K562 (cell line): ENCODE data around the gene MAP2. TPM values are rescaled to one million over a fixed set of nuclear protein-coding genes. Genes with fewer than 3 reads are reported as not detected.

ENCODE experiments used
- ATAC-seq: fragments of 200-7000 bp; cut with Tn5 transposase; 3 replicates; pipeline ENCODE4 v1.9.1; 2020; ENCODE audit warnings: moderate library complexity
- BruUV-seq: library from RNA; stranded (reverse); fragments of 400-500 nt; replicated peaks from 2 replicates; lab custom pipeline; 2021; lab: Mats Ljungman, UMichigan
- CTCF ChIA-PET: fragments of 300-600 bp; formaldehyde crosslinking; extraction: SDS; loops from one replicate; lab custom pipeline; 2021; ENCODE audit warnings: low intra/inter-chr PET ratio; lab: Yijun Ruan, JAX
- POLR2A ChIA-PET: fragments of 300-600, 350-650 bp; sonication (Branson Sonifier 250); formaldehyde crosslinking; extraction: SDS; loops from one replicate; lab custom pipeline; 2021; ENCODE audit warnings: antibody characterized with exemption, inconsistent platforms; lab: Yijun Ruan, JAX
- DNase-seq, 4 experiments: peaks; one replicate each; pipeline versions ENCODE4 v3.0.0 to v3.0.0-alpha.2; 2011 to 2018; ENCODE audit warnings: low spot score in 3 of 4, mixed read lengths in 3 of 4; ENCODE audit errors: extremely low read depth in 1 of 4
- FAIRE-seq: peaks from 2 replicates; lab custom pipeline; 2011; peaks lifted over from hg19 to GRCh38; lab: Jason Lieb, UNC
- H2AFZ ChIP-seq: 2 replicates; pipeline ENCODE4 v1.6.0; 2011; ENCODE audit warnings: low read depth, low read length, control low read depth, inconsistent platforms
- H3K27ac ChIP-seq: fragments of 200-600 bp; 3 replicates; pipeline ENCODE4 v1.8.0; 2011; ENCODE audit warnings: low read depth, mild to moderate bottlenecking, control low read depth, inconsistent platforms, low read length, moderate library complexity, mixed read lengths; ENCODE audit errors: extremely low read depth
- H3K27me3 ChIP-seq, 2 experiments: fragments of 300-600 bp in 1 of 2; 2 replicates in 1 of 2; 3 replicates in 1 of 2; pipeline versions ENCODE4 v1.6.0 to v1.8.0; 2011; ENCODE audit warnings: inconsistent platforms in 2 of 2, low read length in 2 of 2, mild to moderate bottlenecking in 1 of 2, mixed read lengths in 1 of 2, moderate library complexity in 1 of 2; ENCODE audit not compliant: control insufficient read depth in 2 of 2, insufficient read depth in 2 of 2
- H3K36me3 ChIP-seq: fragments of 300-600 bp; 3 replicates; pipeline ENCODE4 v1.8.0; 2011; ENCODE audit warnings: mild to moderate bottlenecking, low read length, inconsistent platforms; ENCODE audit not compliant: control insufficient read depth, insufficient read depth
- H3K4me1 ChIP-seq, 2 experiments: fragments of 200-600 bp in 1 of 2; replicated peaks in 1 of 2; 2 replicates in 1 of 2; 3 replicates in 1 of 2; pipeline versions ENCODE4 v1.5.1 to v1.8.0; 2011; ENCODE audit warnings: inconsistent platforms in 2 of 2, low read length in 2 of 2, mild to moderate bottlenecking in 1 of 2, mixed read lengths in 1 of 2, moderate library complexity in 1 of 2; ENCODE audit not compliant: control insufficient read depth in 2 of 2, insufficient read depth in 2 of 2
- H3K4me2 ChIP-seq: 2 replicates; pipeline ENCODE4 v1.6.1; 2011; ENCODE audit warnings: low read length, control low read depth, inconsistent platforms, mixed read lengths; ENCODE audit not compliant: insufficient read depth
- H3K4me3 ChIP-seq: fragments of 200-600 bp; sonication (generic), shearing (Covaris generic); 2 replicates; pipeline ENCODE4 v1.5.1; 2016; ENCODE audit warnings: control low read depth, inconsistent platforms
- H3K79me2 ChIP-seq: fragments of 200-600 bp; 3 replicates; pipeline ENCODE4 v1.8.0; 2011; ENCODE audit warnings: low read length, inconsistent platforms; ENCODE audit not compliant: control insufficient read depth, insufficient read depth
- H3K9ac ChIP-seq, 2 experiments: 2 replicates each; pipeline versions ENCODE4 v1.6.0 to v1.6.1; 2011; ENCODE audit warnings: low read depth in 2 of 2, low read length in 2 of 2, control low read depth in 1 of 2, inconsistent platforms in 1 of 2, mild to moderate bottlenecking in 1 of 2, mixed read lengths in 1 of 2; ENCODE audit not compliant: insufficient read depth in 1 of 2
- H3K9me1 ChIP-seq: one replicate; pipeline ENCODE4 v1.6.0; 2011; ENCODE audit warnings: inconsistent platforms, mild to moderate bottlenecking, low read length, moderate library complexity; ENCODE audit not compliant: control insufficient read depth, insufficient read depth
- H3K9me3 ChIP-seq: replicated peaks from 2 replicates; pipeline ENCODE4 v1.5.1; 2011; ENCODE audit warnings: low read depth, low read length, inconsistent platforms; ENCODE audit not compliant: control insufficient read depth, insufficient read depth
- H4K20me1 ChIP-seq: replicated peaks from 2 replicates; pipeline ENCODE4 v1.6.1; 2011; ENCODE audit warnings: low read length, inconsistent platforms, mixed read lengths; ENCODE audit not compliant: control insufficient read depth, insufficient read depth
- ARHGAP35 ChIP-seq: fragments of 450-650 bp; IDR thresholded peaks from 2 replicates; pipeline ENCODE4 v1.6.1; 2018; ENCODE audit not compliant: partially characterized antibody
- ETV1 ChIP-seq: fragments of 450-650 bp; conservative IDR thresholded peaks from 2 replicates; pipeline ENCODE4 v1.6.1; 2016; ENCODE audit warnings: missing genetic modification characterization, control low read depth, low read depth, missing compliant biosample characterization
- FIP1L1 ChIP-seq: fragments of 200-400 bp; formaldehyde crosslinking; IDR thresholded peaks from 2 replicates; pipeline ENCODE4 v1.6.1; 2018; ENCODE audit warnings: mild to moderate bottlenecking, low read depth, low read length; ENCODE audit not compliant: poor library complexity, severe bottlenecking
- GTF2E2 ChIP-seq: fragments of 200-800 bp; sonication (Bioruptor generic); IDR thresholded peaks from 2 replicates; pipeline ENCODE4 v1.6.1; 2016; ENCODE audit warnings: missing genetic modification characterization, missing compliant biosample characterization
- HDGF ChIP-seq: fragments of 450-650 bp; IDR thresholded peaks from 2 replicates; pipeline ENCODE4 v1.6.1; 2016
- NR2C2 ChIP-seq, 2 experiments: fragments of 200-800 bp in 1 of 2; sonication (Bioruptor generic) in 1 of 2; sonication (generic) in 1 of 2; formaldehyde crosslinking in 1 of 2; IDR thresholded peaks; 2 replicates each; pipeline versions ENCODE4 v1.6.1 to v1.8.0; 2016 to 2022; ENCODE audit warnings: mild to moderate bottlenecking in 1 of 2, missing compliant biosample characterization in 1 of 2, missing genetic modification characterization in 1 of 2, missing genetic modification reagents in 1 of 2
- POLR2A ChIP-seq: fragments of 450-650 bp; conservative IDR thresholded peaks from 2 replicates; pipeline ENCODE4 v1.6.1; 2016
- SIX5 ChIP-seq, 2 experiments: IDR thresholded peaks; 2 replicates each; pipeline ENCODE4 v1.6.1; 2011; ENCODE audit warnings: low read length in 2 of 2, borderline replicate concordance in 1 of 2, low read depth in 1 of 2, mild to moderate bottlenecking in 1 of 2, moderate library complexity in 1 of 2; ENCODE audit not compliant: insufficient read depth in 1 of 2
- SMC3 ChIP-seq: conservative IDR thresholded peaks from 2 replicates; pipeline ENCODE4 v1.6.1; 2011; ENCODE audit warnings: low read depth, low read length, improper control_type of control experiment; ENCODE audit not compliant: insufficient read depth
- SPI1 ChIP-seq: IDR thresholded peaks from 2 replicates; pipeline ENCODE4 v1.6.1; 2011; ENCODE audit warnings: low read depth, low read length, control low read depth, borderline replicate concordance
- SREBF2 ChIP-seq: sonication (generic); formaldehyde crosslinking; IDR thresholded peaks from 2 replicates; pipeline ENCODE4 v1.4.0; 2020; ENCODE audit warnings: mild to moderate bottlenecking, missing genetic modification reagents
- TARDBP ChIP-seq: fragments of 450-650 bp; IDR thresholded peaks from 2 replicates; pipeline ENCODE4 v1.6.1; 2016
- XRCC3 ChIP-seq: fragments of 450-650 bp; IDR thresholded peaks from 2 replicates; pipeline ENCODE4 v1.6.1; 2017; ENCODE audit warnings: mild to moderate bottlenecking, moderate library complexity
- ZBTB7A ChIP-seq: IDR thresholded peaks from 2 replicates; pipeline ENCODE4 v1.6.1; 2011; ENCODE audit warnings: low read depth, mild to moderate bottlenecking, low read length, moderate library complexity, borderline replicate concordance; ENCODE audit not compliant: control insufficient read depth
- ZNF408 ChIP-seq: fragments of 250-450 bp; sonication (Bioruptor Pico); IDR thresholded peaks from 2 replicates; pipeline ENCODE4 v1.4.0; 2020; ENCODE audit warnings: low read depth, mild to moderate bottlenecking, moderate library complexity
- ZNF583 ChIP-seq: fragments of 250-450 bp; sonication (Bioruptor Pico); IDR thresholded peaks from 2 replicates; pipeline ENCODE4 v1.4.0; 2020
- ZNF717 ChIP-seq: fragments of 250-450 bp; sonication (Bioruptor Pico); IDR thresholded peaks from 2 replicates; pipeline ENCODE4 v1.5.0; 2021
- WGBS: fragments of 100-300 bp; shearing (Covaris generic); methylation state at CpG from one replicate; pipeline ENCODE4 v1.1.6; 2016; ENCODE audit warnings: low coverage, mixed read lengths; ENCODE audit not compliant: insufficient coverage; ENCODE audit errors: missing lambda C conversion rate; 5-methylcytosine and 5-hydroxymethylcytosine counted together
- in situ Hi-C: fragments of 300-500 bp; cut with MboI; formaldehyde crosslinking; loops from 4 replicates; pipeline ENCODE4 v1.15.0; 2018; ENCODE audit warnings: inconsistent platforms, mixed read lengths
- intact Hi-C: fragments of 100-400 bp; cut with micrococcal nuclease; formaldehyde crosslinking; loops from 2 replicates; pipeline ENCODE4 v1.14.2; 2022
- polyA plus RNA-seq, 8 experiments: library from polyadenylated mRNA; depleted of rRNA in 4 of 8; stranded (reverse) in 5 of 8; unstranded in 3 of 8; fragments of >200 nt; fragmentation: Nextera tagmentation in 2 of 8; fragmentation: Illumina TruSeq in 1 of 8; extraction: Ambion mirVana in 2 of 8; extraction: Trizol in 1 of 8; gene quantifications; 2 replicates each; pipeline versions ENCODE4 v1.2.1 to v1.2.3, GENCODE V29; 2011 to 2014; ENCODE audit warnings: inconsistent platforms in 1 of 8, missing spikeins in 1 of 8
- total RNA-seq, 7 experiments: library from RNA; depleted of rRNA in 6 of 7; stranded (reverse); fragments of >200 nt in 6 of 7; fragmentation: Illumina TruSeq in 2 of 7; extraction: Trizol in 2 of 7; gene quantifications; 2 replicates each; pipeline versions ENCODE4 v1.2.1 to v1.2.3, GENCODE V29; 2011 to 2021; ENCODE audit warnings: low replicate concordance in 1 of 7

The MAP2 gene
- total and polyA plus RNA-seq, 9 of the 15 experiments (the other 6 are each of a cell fraction or from before 2014, with no cell fraction given), result 0.13 TPM; not detected in 8

DNA sequence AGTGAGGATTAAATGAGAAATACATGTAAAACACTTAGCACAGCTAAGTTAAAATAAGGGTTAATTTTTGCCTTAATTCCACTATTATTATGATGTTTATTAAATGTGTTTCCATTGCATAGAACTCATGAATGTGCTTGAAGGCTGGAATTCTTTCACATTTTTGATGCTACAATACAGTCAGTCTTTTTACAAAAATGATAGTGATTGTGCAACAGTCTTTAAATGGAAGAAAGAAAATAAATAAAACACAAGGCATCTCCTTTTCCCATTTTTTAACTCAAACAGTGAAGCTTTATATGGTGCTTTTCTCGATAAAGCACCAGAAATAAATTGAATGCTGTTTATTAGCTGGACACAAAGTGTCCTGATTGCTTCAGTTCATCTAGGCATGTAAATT, 123.9 kb downstream of the MAP2 start:
- BruUV-seq, result no TSS peak
- WGBS, result 0% methylated on average over 1 of the region's 1 CpG
- Histone ChIP-seq H3K9me1 (no peaks in the 10 kb centered on the region), H3K4me3 (no peak overlapping the region), H4K20me1 (no peaks in the 10 kb centered on the region), H2AFZ (no peak overlapping the region), H3K27ac (no peak overlapping the region), H3K27me3 (no peaks in the 10 kb centered on the region), H3K79me2 (no peaks in the 10 kb centered on the region), H3K9me3 (no peaks in the 10 kb centered on the region), H3K9ac (no peak overlapping the region), H3K36me3 (no peaks in the 10 kb centered on the region), H3K4me1 (no peaks in the 10 kb centered on the region), H3K4me2 (no peak overlapping the region)
- ChIA-PET POLR2A (no interaction called here), CTCF (no interaction called here)
- intact Hi-C loops, result no loop called here
- ATAC-seq (no peak), DNase-seq (no peak), FAIRE-seq (no peak)
- TF ChIP-seq SPI1 (no peak), POLR2A (no peak), XRCC3 (no peak), NR2C2 (CRISPR knock-in tag; IDR thresholded peaks at IDR 0.05) (no peak), NR2C2 (tag; IDR thresholded peaks at IDR 0.05) (no peak), FIP1L1 (no peak), ETV1 (tag) (no peak)
- in situ Hi-C loops, result no loop called here

DNA sequence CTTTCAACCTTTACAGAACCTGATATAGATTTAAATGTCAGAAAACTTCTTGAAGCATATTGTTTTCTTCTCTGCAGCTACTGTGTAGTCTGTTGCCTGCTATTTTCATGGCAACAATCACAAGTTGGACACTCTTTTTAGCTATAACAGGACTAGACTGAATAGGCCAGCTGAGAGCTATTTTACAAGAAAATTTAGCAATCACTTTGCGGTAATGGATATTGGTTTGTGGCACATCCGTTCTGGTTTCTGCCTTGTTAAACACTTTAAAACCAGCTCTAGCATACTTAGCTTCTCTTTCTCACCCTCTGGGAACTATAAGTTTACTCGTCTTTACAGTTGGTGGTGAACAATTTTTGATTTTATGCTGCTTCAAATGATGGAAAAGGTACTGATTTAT, 125.7 kb downstream of the MAP2 start:
- POLR2A ChIA-PET, result no interaction called here
- Histone ChIP-seq H3K27me3 (no peaks in the 10 kb centered on the region), H2AFZ (no peak overlapping the region), H3K9me1 (no peaks in the 10 kb centered on the region), H3K27ac (no peak overlapping the region), H3K4me2 (no peak overlapping the region), H3K9me3 (no peaks in the 10 kb centered on the region), H3K4me1 (no peaks in the 10 kb centered on the region), H4K20me1 (no peaks in the 10 kb centered on the region), H3K9ac (no peak overlapping the region), H3K36me3 (no peaks in the 10 kb centered on the region), H3K79me2 (no peaks in the 10 kb centered on the region), H3K4me3 (no peak overlapping the region)
- in situ Hi-C loops (no loop called here), intact Hi-C loops (no loop called here)
- CTCF ChIA-PET, result no interaction called here
- FAIRE-seq, result no peak
- BruUV-seq, result no TSS peak
- 3% methylated on average over 3 of the region's 3 CpGs for WGBS
- DNase-seq, result no peak
- no peak for ATAC-seq
- TF ChIP-seq ZNF408 (CRISPR knock-in tag) (no peak), TARDBP (no peak), ZNF583 (CRISPR knock-in tag) (no peak), ZBTB7A (no peak), ZNF717 (no peak), GTF2E2 (tag) (no peak), SIX5 (IDR thresholded peaks at IDR 0.05; ENCODE audit: borderline replicate concordance in 1 of 2, insufficient read depth in 1 of 2, low read depth in 1 of 2, low read length in 2 of 2) (no peak), ARHGAP35 (no peak), SREBF2 (CRISPR knock-in tag) (no peak), HDGF (no peak), SMC3 (no peak)
